Left ventricle myocardium inferior (tissue), 1 donor: ENCODE measurements around the gene TBCD. TPM values are rescaled to one million over a fixed set of nuclear protein-coding genes. Genes with fewer than 3 reads are reported as not detected.

Source experiments
- DNase-seq: peaks from one replicate; pipeline ENCODE4 v3.0.0-alpha.2; 2020
- H3K27ac ChIP-seq: fragments of 200-600 bp; replicated peaks from 2 replicates; pipeline ENCODE4 v1.8.0; 2021
- H3K27me3 ChIP-seq: fragments of 200-600 bp; 2 replicates; pipeline ENCODE4 v1.8.0; 2021; ENCODE audit warnings: low read depth
- H3K36me3 ChIP-seq: fragments of 200-600 bp; 2 replicates; pipeline ENCODE4 v1.8.0; 2021
- H3K4me1 ChIP-seq: fragments of 200-600 bp; 2 replicates; pipeline ENCODE4 v1.8.0; 2021
- H3K4me3 ChIP-seq: fragments of 200-600 bp; 2 replicates; pipeline ENCODE4 v1.8.0; 2021; ENCODE audit warnings: mild to moderate bottlenecking, moderate library complexity
- H3K9me3 ChIP-seq: fragments of 200-600 bp; replicated peaks from 2 replicates; pipeline ENCODE4 v1.8.0; 2021
- CTCF ChIP-seq: fragments of 200-600 bp; IDR thresholded peaks from 2 replicates; pipeline ENCODE4 v1.8.0; 2021; ENCODE audit warnings: antibody characterized with exemption, mild to moderate bottlenecking, borderline replicate concordance
- intact Hi-C: fragments of 100-400 bp; cut with micrococcal nuclease; formaldehyde crosslinking; loops from one replicate; pipeline ENCODE4 v1.11.0; 2022
- total RNA-seq: library from RNA; stranded (reverse); fragmentation: NEBNext Ultra II Directional; extraction: Animal tissue kit (Norgen Biotek cat#: 25700); gene quantifications from one replicate; pipeline ENCODE4 v1.2.1, GENCODE V29; 2021
- donor health status: DM: no; HTN: yes; CAD: no; lungs with severe emphysema.

Gene TBCD
- total RNA-seq, 1 donor from 2014 or later = 48.0 TPM

- no peak for DNase-seq
- Histone ChIP-seq H3K4me1 (no peaks in the 10 kb centered on the region), H3K4me3 (no peak overlapping the region), H3K27me3 (no peaks in the 10 kb centered on the region), H3K27ac (no peak overlapping the region), H3K36me3 (peaks cover 96% of the 10 kb centered on the region), H3K9me3 (peaks cover 12% of the 10 kb centered on the region)
- TF ChIP-seq CTCF = no peak
- intact Hi-C loops = no loop called here
Measured at GRCh38 chr17:82939621-82940135, 187.8 kb downstream of the TBCD start.

- peak; percentile 9 for DNase-seq
- H3K27me3 ChIP-seq = no peaks in the 10 kb centered on the region
Measured at GRCh38 chr17:82940226-82941020, 188.6 kb downstream of the TBCD start.

GRCh38 chr17:82941021-82942001 lies 189.4 kb downstream of the TBCD start:
- Histone ChIP-seq H3K9me3 (peaks cover 28% of the 10 kb centered on the region), H3K4me3 (no peak overlapping the region), H3K27me3 (no peaks in the 10 kb centered on the region), H3K27ac (no peak overlapping the region), H3K4me1 (no peaks in the 10 kb centered on the region), H3K36me3 (peaks cover 96% of the 10 kb centered on the region)
- TF ChIP-seq CTCF = no peak
- DNase-seq = peak; percentile 12
- intact Hi-C loops = no loop called here

More at GRCh38 chr17:82940226-82941020, 188.6 kb downstream of the TBCD start:
- H3K36me3 ChIP-seq = peaks cover 96% of the 10 kb centered on the region
- no peak for TF ChIP-seq CTCF
- no peaks in the 10 kb centered on the region for H3K4me1 ChIP-seq
- peaks cover 19% of the 10 kb centered on the region for H3K9me3 ChIP-seq
- no peak overlapping the region for H3K27ac ChIP-seq
- H3K4me3 ChIP-seq = no peak overlapping the region
- intact Hi-C loops = no loop called here

- H3K9me3 ChIP-seq = peaks cover 40% of the 10 kb centered on the region
- no peak overlapping the region for H3K27ac ChIP-seq
- intact Hi-C loops = no loop called here
- H3K4me1 ChIP-seq = no peaks in the 10 kb centered on the region
- H3K27me3 ChIP-seq = no peaks in the 10 kb centered on the region
- H3K36me3 ChIP-seq = peaks cover 91% of the 10 kb centered on the region
- no peak overlapping the region for H3K4me3 ChIP-seq
- no peak for TF ChIP-seq CTCF
- peak; percentile 8 for DNase-seq
Measured at GRCh38 chr17:82942166-82943130, 190.6 kb downstream of the TBCD start.

GRCh38 chr17:82943339-82943738 lies 191.5 kb downstream of the TBCD start:
- DNase-seq = peak; percentile 7
- Histone ChIP-seq H3K9me3 (peaks cover 40% of the 10 kb centered on the region), H3K4me3 (no peak overlapping the region), H3K27ac (no peak overlapping the region), H3K36me3 (peaks cover 82% of the 10 kb centered on the region), H3K4me1 (no peaks in the 10 kb centered on the region), H3K27me3 (no peaks in the 10 kb centered on the region)
- intact Hi-C loops = no loop called here
- no peak for TF ChIP-seq CTCF
